CD14-positive monocyte (primary cell): ENCODE measurements around the gene UNC93A. TPM values are rescaled to one million over a fixed set of nuclear protein-coding genes. Genes with fewer than 3 reads are reported as not detected.

Experiments
- DNase-seq, 3 donors: peaks; one replicate each; pipeline ENCODE4 v3.0.0-alpha.2; 2011 to 2022
- H2AFZ ChIP-seq: 2 replicates; pipeline ENCODE4 v1.6.0; 2012; ENCODE audit warnings: mild to moderate bottlenecking, low read depth, low read length, inconsistent platforms; ENCODE audit not compliant: insufficient read depth, poor library complexity, severe bottlenecking
- H3K27ac ChIP-seq, 2 donors: 1 replicate in 1 of 2; 2 replicates in 1 of 2; pipeline ENCODE4 v1.5.1; 2012 to 2013; ENCODE audit warnings: low read length in 2 of 2, control low read depth in 1 of 2, inconsistent platforms in 1 of 2, low read depth in 1 of 2, mild to moderate bottlenecking in 1 of 2
- H3K27me3 ChIP-seq, 2 donors: one replicate each; pipeline versions ENCODE4 v1.6.0 to v1.6.1; 2011 to 2013; ENCODE audit warnings: low read length in 2 of 2; ENCODE audit not compliant: control insufficient read depth in 2 of 2, insufficient read depth in 2 of 2
- H3K36me3 ChIP-seq, 2 donors: replicated peaks in 1 of 2; 1 replicate in 1 of 2; 2 replicates in 1 of 2; pipeline versions ENCODE4 v1.5.1 to v1.6.1; 2012 to 2013; ENCODE audit warnings: low read length in 2 of 2, control low read depth in 1 of 2, inconsistent platforms in 1 of 2, mild to moderate bottlenecking in 1 of 2; ENCODE audit not compliant: insufficient read depth in 2 of 2, control insufficient read depth in 1 of 2
- H3K4me1 ChIP-seq, 2 donors: 1 replicate in 1 of 2; 2 replicates in 1 of 2; pipeline versions ENCODE4 v1.5.1 to v1.6.1; 2012 to 2013; ENCODE audit warnings: low read length in 2 of 2, control low read depth in 1 of 2, inconsistent platforms in 1 of 2, mild to moderate bottlenecking in 1 of 2, moderate library complexity in 1 of 2; ENCODE audit not compliant: insufficient read depth in 2 of 2, control insufficient read depth in 1 of 2
- H3K4me2 ChIP-seq: replicated peaks from 2 replicates; pipeline ENCODE3; 2012; ENCODE audit warnings: low read length, moderate library complexity, mild to moderate bottlenecking; ENCODE audit not compliant: poor library complexity, severe bottlenecking; ENCODE audit errors: extremely low read depth
- H3K4me3 ChIP-seq, 3 experiments: fragments of 200-600 bp in 1 of 3; sonication (generic) in 1 of 3; replicated peaks in 1 of 3; 1 replicate in 2 of 3; 2 replicates in 1 of 3; pipeline ENCODE4 v1.5.1; 2011 to 2013; ENCODE audit warnings: low read length in 3 of 3, mild to moderate bottlenecking in 3 of 3, control low read depth in 2 of 3, low read depth in 2 of 3, inconsistent platforms in 1 of 3, moderate library complexity in 1 of 3
- H3K79me2 ChIP-seq: 2 replicates; pipeline ENCODE4 v1.6.0; 2012; ENCODE audit warnings: mild to moderate bottlenecking, control low read depth, inconsistent platforms, low read length, moderate library complexity; ENCODE audit not compliant: insufficient read depth
- H3K9ac ChIP-seq: 2 replicates; pipeline ENCODE4 v1.6.0; 2017; ENCODE audit warnings: low read length, mild to moderate bottlenecking; ENCODE audit not compliant: insufficient read depth, poor library complexity, severe bottlenecking
- H3K9me3 ChIP-seq, 2 donors: replicated peaks in 1 of 2; 1 replicate in 1 of 2; 2 replicates in 1 of 2; pipeline versions ENCODE4 v1.5.1 to v1.6.1; 2012 to 2013; ENCODE audit warnings: low read length in 2 of 2, control low read depth in 1 of 2; ENCODE audit not compliant: control insufficient read depth in 1 of 2, insufficient read depth in 1 of 2
- H4K20me1 ChIP-seq: 2 replicates; pipeline ENCODE4 v1.6.0; 2012; ENCODE audit warnings: mild to moderate bottlenecking, low read length, control low read depth, moderate library complexity; ENCODE audit not compliant: insufficient read depth
- H3K27ac Mint-ChIP-seq, 7 donors: one replicate each; pipeline ENCODE4 v1.8.0; 2020; ENCODE audit warnings: mild to moderate bottlenecking in 7 of 7, mixed read lengths in 7 of 7, moderate library complexity in 6 of 7, inconsistent platforms in 2 of 7
- H3K27me3 Mint-ChIP-seq, 3 donors: one replicate each; pipeline ENCODE4 v1.8.0; 2021 to 2022; ENCODE audit warnings: low read depth in 3 of 3, mild to moderate bottlenecking in 3 of 3, mixed read lengths in 3 of 3, moderate library complexity in 3 of 3, inconsistent platforms in 1 of 3
- H3K36me3 Mint-ChIP-seq, 2 donors: one replicate each; pipeline ENCODE4 v1.8.0; 2020; ENCODE audit warnings: mixed read lengths in 2 of 2, inconsistent platforms in 1 of 2, mild to moderate bottlenecking in 1 of 2
- H3K4me1 Mint-ChIP-seq: one replicate; pipeline ENCODE4 v1.8.0; 2020; ENCODE audit warnings: mild to moderate bottlenecking, mixed read lengths
- H3K4me3 Mint-ChIP-seq, 2 donors: one replicate each; pipeline ENCODE4 v1.8.0; 2020; ENCODE audit warnings: mild to moderate bottlenecking in 2 of 2, mixed read lengths in 2 of 2, moderate library complexity in 1 of 2
- H3K9me3 Mint-ChIP-seq, 7 donors: one replicate each; pipeline ENCODE4 v1.8.0; 2020 to 2022; ENCODE audit warnings: mixed read lengths in 7 of 7, mild to moderate bottlenecking in 6 of 7, moderate library complexity in 6 of 7, inconsistent platforms in 2 of 7
- WGBS: methylation state at CpG from one replicate; pipeline ENCODE4 v1.1.5; 2013; ENCODE audit warnings: missing lambda C conversion rate; ENCODE audit not compliant: insufficient coverage; 5-methylcytosine and 5-hydroxymethylcytosine counted together
- intact Hi-C, 2 donors: fragments of 100-400 bp; cut with micrococcal nuclease; formaldehyde crosslinking; loops; one replicate each; pipeline versions ENCODE4 v1.15.0 to v1.15.1; 2023
- polyA plus RNA-seq, 3 donors: library from polyadenylated mRNA; depleted of rRNA in 1 of 3; unstranded in 2 of 3; stranded (reverse) in 1 of 3; fragments of 300-500 nt in 2 of 3; fragments of >200 nt in 1 of 3; fragmentation: Illumina TruSeq in 2 of 3; gene quantifications; 1 replicate in 2 of 3; 2 replicates in 1 of 3; pipeline ENCODE4 v1.2.3, GENCODE V29; 2012 to 2021
- TF ChIP-seq, protein P1 (sequence below): fragments of 200-600 bp; IDR thresholded peaks from one replicate; pipeline ENCODE4 v1.8.0; 2022; ENCODE audit warnings: antibody characterized with exemption, mild to moderate bottlenecking

UNC93A gene
- polyA plus RNA-seq, 3 donors = not detected

DNA sequence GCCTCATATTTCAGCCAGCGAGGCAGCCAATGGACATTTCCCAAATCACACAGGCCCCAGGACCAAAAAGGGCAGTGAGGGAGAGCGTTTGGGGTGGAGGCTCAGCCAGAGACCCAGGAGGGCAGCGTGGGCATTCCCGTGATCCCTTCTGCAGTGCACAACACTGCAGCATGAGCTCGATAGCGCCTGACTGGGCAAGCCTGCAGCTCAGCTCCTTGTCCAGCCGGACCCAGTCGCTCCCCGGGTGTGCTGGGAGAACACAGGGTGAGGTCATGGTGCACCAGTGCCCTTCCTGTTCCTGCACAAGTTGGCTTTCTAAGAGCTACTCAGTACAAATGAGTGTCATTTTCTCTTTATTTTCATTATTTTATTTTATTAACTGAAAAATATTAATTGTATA is 39.6 kb downstream of the UNC93A start:
- peaks cover 0 to 4% (median 2%) of the 10 kb centered on the region in 3 donors for H3K27me3 Mint-ChIP-seq
- no peaks in the 10 kb centered on the region for H4K20me1 ChIP-seq
- H3K79me2 ChIP-seq = no peaks in the 10 kb centered on the region
- no peak overlapping the region for H3K27ac Mint-ChIP-seq
- H3K36me3 Mint-ChIP-seq = no peaks in the 10 kb centered on the region
- intact Hi-C loops = no loop called here
- TF ChIP-seq, protein P1, sequence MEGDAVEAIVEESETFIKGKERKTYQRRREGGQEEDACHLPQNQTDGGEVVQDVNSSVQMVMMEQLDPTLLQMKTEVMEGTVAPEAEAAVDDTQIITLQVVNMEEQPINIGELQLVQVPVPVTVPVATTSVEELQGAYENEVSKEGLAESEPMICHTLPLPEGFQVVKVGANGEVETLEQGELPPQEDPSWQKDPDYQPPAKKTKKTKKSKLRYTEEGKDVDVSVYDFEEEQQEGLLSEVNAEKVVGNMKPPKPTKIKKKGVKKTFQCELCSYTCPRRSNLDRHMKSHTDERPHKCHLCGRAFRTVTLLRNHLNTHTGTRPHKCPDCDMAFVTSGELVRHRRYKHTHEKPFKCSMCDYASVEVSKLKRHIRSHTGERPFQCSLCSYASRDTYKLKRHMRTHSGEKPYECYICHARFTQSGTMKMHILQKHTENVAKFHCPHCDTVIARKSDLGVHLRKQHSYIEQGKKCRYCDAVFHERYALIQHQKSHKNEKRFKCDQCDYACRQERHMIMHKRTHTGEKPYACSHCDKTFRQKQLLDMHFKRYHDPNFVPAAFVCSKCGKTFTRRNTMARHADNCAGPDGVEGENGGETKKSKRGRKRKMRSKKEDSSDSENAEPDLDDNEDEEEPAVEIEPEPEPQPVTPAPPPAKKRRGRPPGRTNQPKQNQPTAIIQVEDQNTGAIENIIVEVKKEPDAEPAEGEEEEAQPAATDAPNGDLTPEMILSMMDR = no peak
- no peaks in the 10 kb centered on the region for H3K4me1 ChIP-seq
- no peaks in the 10 kb centered on the region for H3K36me3 ChIP-seq
- H3K4me2 ChIP-seq = no peak overlapping the region
- peaks cover 0 to 4% (median under 1%) of the 10 kb centered on the region in 7 donors for H3K9me3 Mint-ChIP-seq
- 92% methylated on average over 9 of the region's 9 CpGs for WGBS
- no peak for DNase-seq
- H3K4me3 ChIP-seq = no peak overlapping the region
- H3K9ac ChIP-seq = no peak overlapping the region
- no peaks in the 10 kb centered on the region for H3K9me3 ChIP-seq
- H3K4me3 Mint-ChIP-seq = no peak overlapping the region
- no peak overlapping the region for H2AFZ ChIP-seq
- H3K27ac ChIP-seq = no peak overlapping the region
- no peaks in the 10 kb centered on the region for H3K27me3 ChIP-seq
- no peaks in the 10 kb centered on the region for H3K4me1 Mint-ChIP-seq

DNA sequence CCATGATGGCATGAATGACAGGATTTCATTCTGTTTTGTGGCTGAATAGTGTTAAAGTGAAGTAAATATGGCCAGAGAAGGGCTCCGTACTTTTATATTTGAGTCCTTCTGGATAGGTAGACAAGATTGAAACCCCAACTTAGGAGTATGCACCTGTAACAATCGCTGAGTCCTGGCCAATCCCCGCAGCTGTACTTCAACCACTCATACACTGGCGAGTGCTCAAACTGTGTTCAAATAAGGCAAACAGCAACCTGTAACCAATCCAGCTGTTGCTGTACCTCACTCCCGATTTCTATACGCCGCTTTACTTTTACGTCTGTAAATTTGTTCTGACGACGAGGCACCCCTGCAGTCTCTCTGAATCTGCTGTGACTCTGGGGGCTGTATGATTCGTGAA is 40.5 kb downstream of the UNC93A start:
- H3K9ac ChIP-seq = no peak overlapping the region
- no peaks in the 10 kb centered on the region for H3K4me1 ChIP-seq

More for the DNA sequence above, 40.5 kb downstream of the UNC93A start:
- H2AFZ ChIP-seq = no peak overlapping the region
- Mint-ChIP-seq H3K4me1 (no peaks in the 10 kb centered on the region), H3K9me3 (peaks cover 0 to 4% (median 0%) of the 10 kb centered on the region in 7 donors), H3K27ac (no peak overlapping the region), H3K36me3 (no peaks in the 10 kb centered on the region), H3K4me3 (no peak overlapping the region), H3K27me3 (peaks cover 0 to 4% (median 2%) of the 10 kb centered on the region in 3 donors)
- H3K4me3 ChIP-seq = no peak overlapping the region
- TF ChIP-seq, protein P1 = no peak
- no peak overlapping the region for H3K27ac ChIP-seq
- WGBS = 92% methylated on average over 8 of the region's 11 CpGs
- no peaks in the 10 kb centered on the region for H4K20me1 ChIP-seq
- H3K36me3 ChIP-seq = no peaks in the 10 kb centered on the region
- no peak for DNase-seq
- no peaks in the 10 kb centered on the region for H3K79me2 ChIP-seq
- H3K9me3 ChIP-seq = no peaks in the 10 kb centered on the region
- H3K4me2 ChIP-seq = no peak overlapping the region
- intact Hi-C loops = no loop called here
- no peaks in the 10 kb centered on the region for H3K27me3 ChIP-seq
